ENCODE results near the gene PRORP.

The PRORP gene

DNA sequence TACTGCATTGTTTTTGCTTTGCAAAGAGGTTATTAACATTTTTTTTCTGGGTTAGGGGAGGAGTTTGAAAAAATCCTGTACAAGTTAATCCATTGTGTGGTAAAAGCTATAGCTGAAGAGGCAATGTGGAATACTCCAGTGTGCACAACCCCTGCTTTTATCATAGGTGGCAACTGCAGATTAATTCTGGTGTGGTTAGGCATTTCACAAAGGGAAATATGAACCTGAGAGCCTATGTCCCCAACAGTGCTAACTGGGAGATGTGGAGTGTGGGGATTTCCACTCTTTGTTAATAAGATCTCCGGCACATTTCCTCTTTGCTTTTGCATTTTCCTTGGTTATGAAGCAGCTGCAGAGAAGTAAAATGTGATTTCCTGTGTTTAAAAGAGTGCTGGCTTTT lies 33.6 kb downstream of the PRORP start:
- Histone ChIP-seq H3K79me2 (ENCODE audit: low read length) (no peaks in the 10 kb centered on the region), H3K9me3 (ENCODE audit: insufficient read depth, low read length) (no peaks in the 10 kb centered on the region), H3K9ac (ENCODE audit: low read length) (peak overlapping the region; percentile 13; the same call in 1 of the 2 replicates), H3K4me3 (ENCODE audit: low read length) (peak overlapping the region; percentile 26), H3K27me3 (ENCODE audit: low read depth, low read length) (no peaks in the 10 kb centered on the region), H4K20me1 (ENCODE audit: insufficient read depth, low read length) (no peaks in the 10 kb centered on the region), H3K27ac (ENCODE audit: low read length) (peak overlapping the region; percentile 46), H2AFZ (ENCODE audit: low read depth, low read length) (no peak overlapping the region), H3K4me1 (ENCODE audit: low read length) (peaks cover 20% of the 10 kb centered on the region), H3K4me2 (ENCODE audit: low read length) (peak overlapping the region; percentile 51), H3K36me3 (replicated peaks; ENCODE audit: low read depth, low read length) (peaks cover 8% of the 10 kb centered on the region)
- no peak for TF ChIP-seq EZH2phosphoT487 (IDR thresholded peaks at IDR 0.05; ENCODE audit: low read depth)
- TF ChIP-seq, protein P1, sequence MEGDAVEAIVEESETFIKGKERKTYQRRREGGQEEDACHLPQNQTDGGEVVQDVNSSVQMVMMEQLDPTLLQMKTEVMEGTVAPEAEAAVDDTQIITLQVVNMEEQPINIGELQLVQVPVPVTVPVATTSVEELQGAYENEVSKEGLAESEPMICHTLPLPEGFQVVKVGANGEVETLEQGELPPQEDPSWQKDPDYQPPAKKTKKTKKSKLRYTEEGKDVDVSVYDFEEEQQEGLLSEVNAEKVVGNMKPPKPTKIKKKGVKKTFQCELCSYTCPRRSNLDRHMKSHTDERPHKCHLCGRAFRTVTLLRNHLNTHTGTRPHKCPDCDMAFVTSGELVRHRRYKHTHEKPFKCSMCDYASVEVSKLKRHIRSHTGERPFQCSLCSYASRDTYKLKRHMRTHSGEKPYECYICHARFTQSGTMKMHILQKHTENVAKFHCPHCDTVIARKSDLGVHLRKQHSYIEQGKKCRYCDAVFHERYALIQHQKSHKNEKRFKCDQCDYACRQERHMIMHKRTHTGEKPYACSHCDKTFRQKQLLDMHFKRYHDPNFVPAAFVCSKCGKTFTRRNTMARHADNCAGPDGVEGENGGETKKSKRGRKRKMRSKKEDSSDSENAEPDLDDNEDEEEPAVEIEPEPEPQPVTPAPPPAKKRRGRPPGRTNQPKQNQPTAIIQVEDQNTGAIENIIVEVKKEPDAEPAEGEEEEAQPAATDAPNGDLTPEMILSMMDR (IDR thresholded peaks at IDR 0.05; ENCODE audit: low read depth, low read length) = no peak

DNA sequence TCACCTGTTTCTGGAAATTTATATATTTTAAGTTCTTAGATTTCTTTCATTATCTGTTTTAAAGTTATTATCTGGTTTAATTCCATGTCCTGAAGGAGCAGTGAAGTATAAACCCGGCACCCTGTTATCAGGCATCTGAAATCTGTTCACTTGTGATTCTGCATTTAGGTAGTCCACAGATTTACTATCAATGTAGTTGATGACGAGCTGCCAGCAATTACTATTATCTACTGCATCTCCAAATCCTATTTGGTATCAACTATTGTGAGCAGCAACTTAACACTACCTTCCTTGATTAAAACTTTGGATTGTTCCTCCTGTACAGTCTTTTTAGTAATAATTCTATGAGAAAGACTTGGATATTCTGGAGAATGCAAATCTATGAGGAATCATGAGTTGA lies 36.1 kb downstream of the PRORP start:
- no peaks in the 10 kb centered on the region for H3K27me3 ChIP-seq (ENCODE audit: low read depth, low read length)
- no peak overlapping the region for H2AFZ ChIP-seq (ENCODE audit: low read depth, low read length)
- H3K9me3 ChIP-seq (ENCODE audit: insufficient read depth, low read length) = no peaks in the 10 kb centered on the region
- peaks cover 8% of the 10 kb centered on the region for H3K36me3 ChIP-seq (replicated peaks; ENCODE audit: low read depth, low read length)
- peaks cover 24% of the 10 kb centered on the region for H3K4me1 ChIP-seq (ENCODE audit: low read length)
- no peak overlapping the region for H3K4me3 ChIP-seq (ENCODE audit: low read length)
- no peak for TF ChIP-seq EZH2phosphoT487 (IDR thresholded peaks at IDR 0.05; ENCODE audit: low read depth)
- TF ChIP-seq, protein P1 (IDR thresholded peaks at IDR 0.05; ENCODE audit: low read depth, low read length) = no peak
- no peaks in the 10 kb centered on the region for H4K20me1 ChIP-seq (ENCODE audit: insufficient read depth, low read length)
- H3K9ac ChIP-seq (ENCODE audit: low read length) = no peak overlapping the region
- H3K79me2 ChIP-seq (ENCODE audit: low read length) = no peaks in the 10 kb centered on the region
- no peak overlapping the region for H3K4me2 ChIP-seq (ENCODE audit: low read length)
- H3K27ac ChIP-seq (ENCODE audit: low read length) = no peak overlapping the region

DNA sequence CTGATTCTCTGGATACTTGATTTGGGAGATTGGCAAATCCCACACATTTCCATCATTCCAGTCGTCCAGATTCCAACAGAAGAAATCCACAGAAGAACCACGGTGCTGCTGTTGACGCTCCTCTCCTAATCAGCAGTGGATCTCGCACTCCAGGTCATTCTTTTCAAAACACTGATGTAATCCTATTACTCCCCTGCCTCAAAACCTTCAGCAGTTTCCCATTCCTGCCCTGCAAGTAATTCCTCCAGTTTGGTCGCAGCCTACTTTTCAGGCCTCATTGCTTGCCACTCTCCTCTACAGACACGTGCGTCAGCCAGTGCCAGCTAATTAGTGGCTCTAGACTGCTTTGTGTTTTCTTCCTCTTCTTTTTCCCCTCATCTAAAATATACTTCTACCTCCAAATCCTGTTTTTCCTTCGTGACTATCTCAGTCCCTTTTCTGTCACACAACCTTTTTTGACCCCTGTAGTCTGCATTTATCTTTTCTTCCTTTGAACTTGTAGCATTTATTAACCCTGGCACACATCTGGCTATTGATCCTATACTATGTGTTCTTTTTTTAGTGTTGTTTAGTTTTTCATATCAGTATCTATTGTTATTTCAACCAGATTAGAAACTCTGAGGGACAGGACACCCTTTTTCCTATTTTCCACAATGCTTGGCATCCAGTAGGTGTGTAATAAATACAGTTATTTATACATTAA lies 36.8 kb downstream of the PRORP start:
- H3K4me2 ChIP-seq (ENCODE audit: low read length) = no peak overlapping the region
- no peak overlapping the region for H3K27ac ChIP-seq (ENCODE audit: low read length)
- H3K4me3 ChIP-seq (ENCODE audit: low read length) = no peak overlapping the region

DNA sequence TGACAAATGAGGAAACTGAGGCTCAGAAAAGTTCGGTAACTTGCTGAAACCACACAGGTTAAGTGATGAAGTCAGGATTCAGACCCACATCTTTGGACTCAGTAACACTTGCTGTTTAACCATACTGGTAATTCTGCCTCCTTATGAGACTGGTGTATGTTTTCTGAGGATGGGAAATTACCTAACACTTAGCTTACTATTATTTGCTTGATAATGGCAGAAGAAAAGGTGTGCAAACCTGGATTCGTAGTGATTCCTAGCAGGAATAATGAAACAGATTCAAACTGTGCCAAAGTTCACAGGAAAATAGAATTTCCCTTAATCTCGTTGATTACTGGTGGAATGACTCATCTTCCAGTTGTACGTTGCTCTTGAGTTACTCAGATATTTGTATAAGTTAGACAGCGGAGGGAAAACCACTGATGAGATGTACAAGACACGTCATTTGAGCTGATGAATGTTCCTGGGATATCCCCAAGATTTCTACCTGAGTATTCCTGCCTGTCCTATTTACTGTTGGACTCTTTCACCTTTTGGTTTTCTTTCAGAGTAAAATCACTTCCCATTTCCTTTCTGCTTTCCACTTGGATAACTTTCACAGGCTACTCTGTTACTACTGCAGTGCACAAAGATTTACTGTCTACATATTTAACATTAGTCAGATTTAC lies 37.5 kb downstream of the PRORP start:
- no peak overlapping the region for H3K27ac ChIP-seq (ENCODE audit: low read length)
- H4K20me1 ChIP-seq (ENCODE audit: insufficient read depth, low read length) = no peaks in the 10 kb centered on the region
- TF ChIP-seq, protein P1 (IDR thresholded peaks at IDR 0.05; ENCODE audit: low read depth, low read length) = no peak
- no peak for TF ChIP-seq EZH2phosphoT487 (IDR thresholded peaks at IDR 0.05; ENCODE audit: low read depth)
- no peak overlapping the region for H3K9ac ChIP-seq (ENCODE audit: low read length)
- H3K4me1 ChIP-seq (ENCODE audit: low read length) = peaks cover 24% of the 10 kb centered on the region
- H2AFZ ChIP-seq (ENCODE audit: low read depth, low read length) = no peak overlapping the region
- no peaks in the 10 kb centered on the region for H3K27me3 ChIP-seq (ENCODE audit: low read depth, low read length)
- no peaks in the 10 kb centered on the region for H3K79me2 ChIP-seq (ENCODE audit: low read length)
- H3K4me2 ChIP-seq (ENCODE audit: low read length) = peak overlapping the region; percentile 30
- peaks cover 8% of the 10 kb centered on the region for H3K36me3 ChIP-seq (replicated peaks; ENCODE audit: low read depth, low read length)
- H3K9me3 ChIP-seq (ENCODE audit: insufficient read depth, low read length) = no peaks in the 10 kb centered on the region
- no peak overlapping the region for H3K4me3 ChIP-seq (ENCODE audit: low read length)

More for the DNA sequence above, 36.8 kb downstream of the PRORP start:
- H3K79me2 ChIP-seq (ENCODE audit: low read length) = no peaks in the 10 kb centered on the region
- H3K36me3 ChIP-seq (replicated peaks; ENCODE audit: low read depth, low read length) = peaks cover 8% of the 10 kb centered on the region
- H3K27me3 ChIP-seq (ENCODE audit: low read depth, low read length) = no peaks in the 10 kb centered on the region
- H2AFZ ChIP-seq (ENCODE audit: low read depth, low read length) = no peak overlapping the region
- H3K9me3 ChIP-seq (ENCODE audit: insufficient read depth, low read length) = no peaks in the 10 kb centered on the region
- H4K20me1 ChIP-seq (ENCODE audit: insufficient read depth, low read length) = no peaks in the 10 kb centered on the region
- TF ChIP-seq EZH2phosphoT487 (IDR thresholded peaks at IDR 0.05; ENCODE audit: low read depth) = no peak
- TF ChIP-seq, protein P1 (IDR thresholded peaks at IDR 0.05; ENCODE audit: low read depth, low read length) = no peak
- no peak overlapping the region for H3K9ac ChIP-seq (ENCODE audit: low read length)
- peaks cover 24% of the 10 kb centered on the region for H3K4me1 ChIP-seq (ENCODE audit: low read length)
